GM12878 (cell line): ENCODE measurements around the gene VWA8. TPM values are rescaled to one million over a fixed set of nuclear protein-coding genes. Genes with fewer than 3 reads are reported as not detected.

ENCODE experiments used
- ATAC-seq: fragments of 200-7000 bp; cut with Tn5 transposase; 3 replicates; pipeline ENCODE4 v1.9.1; 2020; ENCODE audit warnings: mild to moderate bottlenecking, moderate library complexity
- BruUV-seq: library from RNA; stranded (reverse); fragments of 400-500 nt; replicated peaks from 2 replicates; lab custom pipeline; 2021; lab: Mats Ljungman, UMichigan
- CTCF ChIA-PET: fragments of 300-600 bp; sonication (Branson Sonifier 250); formaldehyde crosslinking; extraction: SDS; loops from one replicate; lab custom pipeline; 2021; ENCODE audit warnings: inconsistent platforms; lab: Yijun Ruan, JAX
- POLR2A ChIA-PET: fragments of 350-600 bp; formaldehyde crosslinking; extraction: SDS; loops from one replicate; lab custom pipeline; 2021; ENCODE audit warnings: inconsistent platforms; lab: Charles Lee
- RAD21 ChIA-PET: fragments of 300-600 bp; sonication (Branson Sonifier 250); formaldehyde crosslinking; loops from one replicate; lab custom pipeline; 2023; ENCODE audit warnings: antibody characterized with exemption; ENCODE audit not compliant: unreplicated experiment; lab: Charles Lee
- SMC1A ChIA-PET: fragments of 300-600 bp; sonication (Branson Sonifier 250); formaldehyde crosslinking; loops from one replicate; lab custom pipeline; 2023; ENCODE audit not compliant: unreplicated experiment, uncharacterized antibody; lab: Charles Lee
- DNase-seq: peaks from one replicate; pipeline ENCODE4 v3.0.0-alpha.2; 2011; ENCODE audit warnings: low read depth, low spot score
- FAIRE-seq: peaks from 3 replicates; lab custom pipeline; 2011; peaks lifted over from hg19 to GRCh38; lab: Jason Lieb, UNC
- H2AFZ ChIP-seq: 2 replicates; pipeline ENCODE4 v1.6.0; 2011; ENCODE audit warnings: low read depth, low read length, control low read depth; ENCODE audit not compliant: control insufficient read depth
- H3K27ac ChIP-seq: 2 replicates; pipeline ENCODE4 v1.5.1; 2011; ENCODE audit warnings: control low read depth; ENCODE audit not compliant: control insufficient read depth, insufficient read depth
- H3K27me3 ChIP-seq, 2 experiments: replicated peaks in 1 of 2; 2 replicates each; pipeline versions ENCODE4 v1.6.0 to v1.6.1; 2011; ENCODE audit warnings: low read length in 1 of 2; ENCODE audit not compliant: control insufficient read depth in 2 of 2, insufficient read depth in 2 of 2
- H3K36me3 ChIP-seq, 2 experiments: 2 replicates each; pipeline ENCODE4 v1.5.1; 2011; ENCODE audit warnings: low read length in 1 of 2; ENCODE audit not compliant: control insufficient read depth in 2 of 2, insufficient read depth in 2 of 2
- H3K4me1 ChIP-seq: 2 replicates; pipeline ENCODE4 v1.6.1; 2011; ENCODE audit warnings: mild to moderate bottlenecking, low read length, moderate library complexity, mixed read lengths; ENCODE audit not compliant: control insufficient read depth, insufficient read depth
- H3K4me2 ChIP-seq: 2 replicates; pipeline ENCODE4 v1.6.0; 2011; ENCODE audit warnings: control low read depth; ENCODE audit not compliant: control insufficient read depth, insufficient read depth
- H3K4me3 ChIP-seq: fragments of 200-600 bp; sonication (generic); 2 replicates; pipeline ENCODE4 v1.5.1; 2016
- H3K79me2 ChIP-seq: 2 replicates; pipeline ENCODE4 v1.6.0; 2011; ENCODE audit warnings: low read length; ENCODE audit not compliant: control insufficient read depth, insufficient read depth
- H3K9ac ChIP-seq: 2 replicates; pipeline ENCODE4 v1.8.0; 2011; ENCODE audit warnings: low read length, control low read depth, mixed read lengths; ENCODE audit not compliant: control insufficient read depth, insufficient read depth
- H3K9me3 ChIP-seq: replicated peaks from 3 replicates; pipeline ENCODE4 v1.5.1; 2011; ENCODE audit warnings: mild to moderate bottlenecking, low read length; ENCODE audit not compliant: control insufficient read depth, insufficient read depth
- H4K20me1 ChIP-seq: 2 replicates; pipeline ENCODE4 v1.6.0; 2011; ENCODE audit not compliant: control insufficient read depth, insufficient read depth
- DPF2 ChIP-seq: fragments of 450-650 bp; IDR thresholded peaks from 2 replicates; pipeline ENCODE4 v1.6.1; 2017; ENCODE audit warnings: mild to moderate bottlenecking
- JUNB ChIP-seq: IDR thresholded peaks from 2 replicates; pipeline ENCODE4 v1.6.1; 2016; ENCODE audit warnings: antibody characterized with exemption, mild to moderate bottlenecking
- LARP7 ChIP-seq: fragments of 450-650 bp; IDR thresholded peaks from 2 replicates; pipeline ENCODE4 v1.6.1; 2017; ENCODE audit warnings: mild to moderate bottlenecking
- MEF2B ChIP-seq: fragments of 450-650 bp; IDR thresholded peaks from 2 replicates; pipeline ENCODE4 v1.6.1; 2018; ENCODE audit warnings: mild to moderate bottlenecking, moderate library complexity; ENCODE audit not compliant: partially characterized antibody, poor library complexity, severe bottlenecking
- POLR2AphosphoS5 ChIP-seq: IDR thresholded peaks from 2 replicates; pipeline ENCODE4 v1.6.1; 2011; ENCODE audit warnings: mild to moderate bottlenecking, low read length, inconsistent platforms
- RFX5 ChIP-seq: IDR thresholded peaks from 2 replicates; pipeline ENCODE4 v1.6.1; 2011; ENCODE audit warnings: low read depth, low read length, improper control_type of control experiment
- RUNX3 ChIP-seq: IDR thresholded peaks from 2 replicates; pipeline ENCODE4 v1.6.1; 2012; ENCODE audit warnings: low read length, inconsistent platforms
- WGBS: methylation state at CpG from one replicate; pipeline ENCODE4 v1.1.6; 2016; ENCODE audit warnings: low lambda C conversion rate; ENCODE audit not compliant: insufficient replicate concordance, insufficient coverage; ENCODE audit errors: missing lambda C conversion rate; 5-methylcytosine and 5-hydroxymethylcytosine counted together
- in situ Hi-C: fragments of 300-500 bp; cut with MboI; formaldehyde crosslinking; loops from 9 replicates; pipeline ENCODE4 v1.14.3; 2018; ENCODE audit warnings: mixed read lengths
- intact Hi-C: fragments of 100-400 bp; cut with micrococcal nuclease; formaldehyde crosslinking; loops from one replicate; pipeline ENCODE4 v1.14.2; 2022; ENCODE audit not compliant: unreplicated experiment
- polyA plus RNA-seq, 11 experiments: library from polyadenylated mRNA; depleted of rRNA in 4 of 11; unstranded in 6 of 11; stranded (reverse) in 5 of 11; fragments of >200 nt; fragmentation: Nextera tagmentation in 4 of 11; fragmentation: Illumina TruSeq in 1 of 11; extraction: Ambion mirVana in 4 of 11; extraction: Trizol in 1 of 11; gene quantifications; 1 replicate in 1 of 11; 2 replicates in 10 of 11; pipeline versions ENCODE4 v1.2.1 to v1.2.3, GENCODE V29; 2011 to 2016; ENCODE audit warnings: inconsistent platforms in 2 of 11, missing spikeins in 2 of 11, low read depth in 1 of 11
- total RNA-seq, 4 experiments: library from RNA; depleted of rRNA in 3 of 4; stranded (reverse); fragments of >200 nt in 3 of 4; fragmentation: Illumina TruSeq in 1 of 4; extraction: Trizol in 1 of 4; gene quantifications; 2 replicates each; pipeline versions ENCODE4 v1.2.1 to v1.2.3, GENCODE V29; 2013 to 2021
- TF ChIP-seq, protein P1 (sequence below): fragments of 450-650 bp; IDR thresholded peaks from 2 replicates; pipeline ENCODE4 v1.6.1; 2017; ENCODE audit warnings: mild to moderate bottlenecking, moderate library complexity
- TF ChIP-seq, protein P2 (sequence below): IDR thresholded peaks from 2 replicates; pipeline ENCODE4 v1.6.1; 2011; ENCODE audit warnings: low read depth, mild to moderate bottlenecking, low read length, moderate library complexity, borderline replicate concordance; ENCODE audit errors: extremely low read depth
- TF ChIP-seq, protein P3 (sequence below): IDR thresholded peaks from 2 replicates; pipeline ENCODE4 v1.6.1; 2011; ENCODE audit warnings: borderline replicate concordance, low read depth, mild to moderate bottlenecking, moderate library complexity, mixed read lengths, low read length; ENCODE audit not compliant: insufficient read depth; ENCODE audit errors: extremely low read length

Gene VWA8
- total and polyA plus RNA-seq, 10 of the 15 experiments (the other 5 are each of a cell fraction or from before 2014, with no cell fraction given), result 3.0 to 21.8 (median 13.5) TPM

DNA sequence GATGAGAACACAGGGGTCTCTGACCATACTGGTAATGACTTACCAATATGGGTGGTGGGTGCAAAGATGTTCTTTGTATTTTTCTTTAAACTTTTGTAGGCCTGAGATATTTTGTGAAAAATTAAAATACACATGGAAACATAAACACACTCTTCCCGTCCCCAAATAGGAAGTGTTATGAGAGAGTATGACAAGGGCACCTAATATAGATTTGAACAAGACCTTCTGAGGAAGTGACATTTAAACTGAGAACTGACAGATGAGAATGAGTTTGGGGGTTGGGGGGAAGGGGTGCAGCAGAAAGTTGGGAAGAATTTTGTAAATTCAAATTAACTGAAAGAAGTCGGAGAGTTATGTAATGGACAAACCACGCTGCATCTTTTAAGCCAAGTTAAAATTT lies 279.3 kb downstream of the VWA8 start:
- no peaks in the 10 kb centered on the region for H3K27me3 ChIP-seq
- ATAC-seq, result no peak

DNA sequence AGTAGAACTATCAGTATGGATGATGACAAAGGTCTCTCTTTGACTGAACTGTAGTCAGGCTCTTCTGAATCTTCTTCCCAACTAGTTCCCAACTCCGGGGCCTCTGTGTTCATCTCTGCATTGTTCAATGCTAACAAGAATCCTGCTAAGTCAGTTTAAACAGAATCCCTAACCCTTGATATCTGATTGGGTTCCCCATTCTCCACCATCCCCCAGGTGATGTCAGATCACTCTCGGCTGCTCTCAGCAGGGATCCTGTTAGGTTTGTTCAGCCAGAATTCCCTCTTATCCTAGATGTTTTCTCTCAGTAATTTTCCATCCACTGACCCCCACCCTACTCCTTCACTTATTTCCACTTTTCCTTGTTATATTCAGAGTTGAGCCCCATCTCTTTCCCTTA lies 280.0 kb downstream of the VWA8 start:
- Histone ChIP-seq H3K4me3 (no peak overlapping the region), H3K36me3 (no peaks in the 10 kb centered on the region; a peak in 1 of 4 replicates), H3K27me3 (no peaks in the 10 kb centered on the region), H3K4me1 (peaks cover 7% of the 10 kb centered on the region; the same call in 1 of the 2 replicates), H4K20me1 (no peaks in the 10 kb centered on the region), H3K9ac (no peak overlapping the region), H3K4me2 (no peak overlapping the region), H3K9me3 (no peaks in the 10 kb centered on the region), H2AFZ (no peak overlapping the region), H3K79me2 (no peaks in the 10 kb centered on the region), H3K27ac (no peak overlapping the region)
- RAD21 ChIA-PET, result no interaction called here
- CTCF ChIA-PET, result no interaction called here
- no TSS peak for BruUV-seq
- intact Hi-C loops, result no loop called here
- FAIRE-seq (no peak), ATAC-seq (no peak), DNase-seq (no peak)
- in situ Hi-C loops, result no loop called here
- WGBS, result 100% methylated on average over 2 of the region's 2 CpGs
- POLR2A ChIA-PET, result no interaction called here
- SMC1A ChIA-PET, result no interaction called here
- no peak for TF ChIP-seq JUNB
- TF ChIP-seq MEF2B, result no peak
- TF ChIP-seq DPF2, result no peak
- TF ChIP-seq, protein P1, sequence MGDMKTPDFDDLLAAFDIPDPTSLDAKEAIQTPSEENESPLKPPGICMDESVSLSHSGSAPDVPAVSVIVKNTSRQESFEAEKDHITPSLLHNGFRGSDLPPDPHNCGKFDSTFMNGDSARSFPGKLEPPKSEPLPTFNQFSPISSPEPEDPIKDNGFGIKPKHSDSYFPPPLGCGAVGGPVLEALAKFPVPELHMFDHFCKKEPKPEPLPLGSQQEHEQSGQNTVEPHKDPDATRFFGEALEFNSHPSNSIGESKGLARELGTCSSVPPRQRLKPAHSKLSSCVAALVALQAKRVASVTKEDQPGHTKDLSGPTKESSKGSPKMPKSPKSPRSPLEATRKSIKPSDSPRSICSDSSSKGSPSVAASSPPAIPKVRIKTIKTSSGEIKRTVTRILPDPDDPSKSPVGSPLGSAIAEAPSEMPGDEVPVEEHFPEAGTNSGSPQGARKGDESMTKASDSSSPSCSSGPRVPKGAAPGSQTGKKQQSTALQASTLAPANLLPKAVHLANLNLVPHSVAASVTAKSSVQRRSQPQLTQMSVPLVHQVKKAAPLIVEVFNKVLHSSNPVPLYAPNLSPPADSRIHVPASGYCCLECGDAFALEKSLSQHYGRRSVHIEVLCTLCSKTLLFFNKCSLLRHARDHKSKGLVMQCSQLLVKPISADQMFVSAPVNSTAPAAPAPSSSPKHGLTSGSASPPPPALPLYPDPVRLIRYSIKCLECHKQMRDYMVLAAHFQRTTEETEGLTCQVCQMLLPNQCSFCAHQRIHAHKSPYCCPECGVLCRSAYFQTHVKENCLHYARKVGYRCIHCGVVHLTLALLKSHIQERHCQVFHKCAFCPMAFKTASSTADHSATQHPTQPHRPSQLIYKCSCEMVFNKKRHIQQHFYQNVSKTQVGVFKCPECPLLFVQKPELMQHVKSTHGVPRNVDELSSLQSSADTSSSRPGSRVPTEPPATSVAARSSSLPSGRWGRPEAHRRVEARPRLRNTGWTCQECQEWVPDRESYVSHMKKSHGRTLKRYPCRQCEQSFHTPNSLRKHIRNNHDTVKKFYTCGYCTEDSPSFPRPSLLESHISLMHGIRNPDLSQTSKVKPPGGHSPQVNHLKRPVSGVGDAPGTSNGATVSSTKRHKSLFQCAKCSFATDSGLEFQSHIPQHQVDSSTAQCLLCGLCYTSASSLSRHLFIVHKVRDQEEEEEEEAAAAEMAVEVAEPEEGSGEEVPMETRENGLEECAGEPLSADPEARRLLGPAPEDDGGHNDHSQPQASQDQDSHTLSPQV, result no peak
- no peak for TF ChIP-seq RFX5
- no peak for TF ChIP-seq RUNX3
- TF ChIP-seq, protein P2, sequence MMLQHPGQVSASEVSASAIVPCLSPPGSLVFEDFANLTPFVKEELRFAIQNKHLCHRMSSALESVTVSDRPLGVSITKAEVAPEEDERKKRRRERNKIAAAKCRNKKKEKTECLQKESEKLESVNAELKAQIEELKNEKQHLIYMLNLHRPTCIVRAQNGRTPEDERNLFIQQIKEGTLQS, result no peak

More for the DNA sequence above, 279.3 kb downstream of the VWA8 start:
- POLR2A ChIA-PET, result no interaction called here
- H3K9me3 ChIP-seq, result no peaks in the 10 kb centered on the region
- RAD21 ChIA-PET, result no interaction called here
- DNase-seq, result no peak
- no peaks in the 10 kb centered on the region for H3K79me2 ChIP-seq
- TF ChIP-seq LARP7 (no peak), POLR2AphosphoS5 (no peak)
- TF ChIP-seq, protein P3, sequence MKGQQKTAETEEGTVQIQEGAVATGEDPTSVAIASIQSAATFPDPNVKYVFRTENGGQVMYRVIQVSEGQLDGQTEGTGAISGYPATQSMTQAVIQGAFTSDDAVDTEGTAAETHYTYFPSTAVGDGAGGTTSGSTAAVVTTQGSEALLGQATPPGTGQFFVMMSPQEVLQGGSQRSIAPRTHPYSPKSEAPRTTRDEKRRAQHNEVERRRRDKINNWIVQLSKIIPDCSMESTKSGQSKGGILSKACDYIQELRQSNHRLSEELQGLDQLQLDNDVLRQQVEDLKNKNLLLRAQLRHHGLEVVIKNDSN, result no peak
- TF ChIP-seq, all 136 proteins: peak for 0
- no peak overlapping the region for H3K4me2 ChIP-seq
- peaks cover 7% of the 10 kb centered on the region; the same call in 1 of the 2 replicates for H3K4me1 ChIP-seq
- WGBS, result 97% methylated on average over 3 of the region's 3 CpGs
- H3K9ac ChIP-seq, result no peak overlapping the region
- in situ Hi-C loops, result no loop called here
- no TSS peak for BruUV-seq
- CTCF ChIA-PET, result no interaction called here
- no peaks in the 10 kb centered on the region; a peak in 1 of 4 replicates for H3K36me3 ChIP-seq
- SMC1A ChIA-PET, result no interaction called here
- no peak overlapping the region for H2AFZ ChIP-seq
- no peak overlapping the region for H3K27ac ChIP-seq
- no peaks in the 10 kb centered on the region for H4K20me1 ChIP-seq
- intact Hi-C loops, result no loop called here
- no peak for FAIRE-seq
- H3K4me3 ChIP-seq, result no peak overlapping the region
